ENCODE results near the gene COMT.
"Not testable (repeated sequence)": the region's sequence is repeated elsewhere in the genome, so short reads cannot be mapped to it uniquely, and the experiment has no call there.

The COMT gene

GRCh38 chr22:19930551-19931486 is 10.8 kb upstream of the COMT start:
- DNase-seq = no peak

- DNase-seq = no peak
These were observed 10.1 kb upstream of the COMT start for GRCh38 chr22:19931514-19931913.

GRCh38 chr22:19932367-19933206 is 9.0 kb upstream of the COMT start:
- DNase-seq = no peak

GRCh38 chr22:19933341-19934241 is 8.0 kb upstream of the COMT start:
- DNase-seq = no peak

GRCh38 chr22:19935123-19935718 is 6.4 kb upstream of the COMT start:
- not testable (repeated sequence) for DNase-seq

GRCh38 chr22:19936513-19936912 is 5.1 kb upstream of the COMT start:
- DNase-seq = no peak

- DNase-seq = no peak
These were observed 3.7 kb upstream of the COMT start for GRCh38 chr22:19937616-19938473.

GRCh38 chr22:19940536-19941364 is 822 bp upstream of the COMT start:
- DNase-seq = no peak

GRCh38 chr22:19942157-19943081 is 847 bp downstream of the COMT start:
- peak; percentile 15 for DNase-seq

- no peak for DNase-seq
These were observed 1.8 kb downstream of the COMT start for GRCh38 chr22:19943082-19944026.

- no peak for DNase-seq
These were observed 6.6 kb downstream of the COMT start for GRCh38 chr22:19948057-19948760.

GRCh38 chr22:19951346-19951745 is 9.8 kb downstream of the COMT start:
- no peak for DNase-seq

- no peak for DNase-seq
These were observed 13.9 kb downstream of the COMT start for GRCh38 chr22:19955241-19956128.

GRCh38 chr22:19957445-19957844 is 15.9 kb downstream of the COMT start:
- no peak for DNase-seq

GRCh38 chr22:19958083-19959042 is 16.8 kb downstream of the COMT start:
- DNase-seq = no peak
